NCI-H345 (cell line): ENCODE data around the gene HMBS.
"Not testable (repeated sequence)": the region's sequence is repeated elsewhere in the genome, so short reads cannot be mapped to it uniquely, and the experiment has no call there.

Experiments
- DNase-seq: peaks from one replicate; lab custom pipeline; 2025; lab: John Stamatoyannopoulos, UW

HMBS gene

DNA sequence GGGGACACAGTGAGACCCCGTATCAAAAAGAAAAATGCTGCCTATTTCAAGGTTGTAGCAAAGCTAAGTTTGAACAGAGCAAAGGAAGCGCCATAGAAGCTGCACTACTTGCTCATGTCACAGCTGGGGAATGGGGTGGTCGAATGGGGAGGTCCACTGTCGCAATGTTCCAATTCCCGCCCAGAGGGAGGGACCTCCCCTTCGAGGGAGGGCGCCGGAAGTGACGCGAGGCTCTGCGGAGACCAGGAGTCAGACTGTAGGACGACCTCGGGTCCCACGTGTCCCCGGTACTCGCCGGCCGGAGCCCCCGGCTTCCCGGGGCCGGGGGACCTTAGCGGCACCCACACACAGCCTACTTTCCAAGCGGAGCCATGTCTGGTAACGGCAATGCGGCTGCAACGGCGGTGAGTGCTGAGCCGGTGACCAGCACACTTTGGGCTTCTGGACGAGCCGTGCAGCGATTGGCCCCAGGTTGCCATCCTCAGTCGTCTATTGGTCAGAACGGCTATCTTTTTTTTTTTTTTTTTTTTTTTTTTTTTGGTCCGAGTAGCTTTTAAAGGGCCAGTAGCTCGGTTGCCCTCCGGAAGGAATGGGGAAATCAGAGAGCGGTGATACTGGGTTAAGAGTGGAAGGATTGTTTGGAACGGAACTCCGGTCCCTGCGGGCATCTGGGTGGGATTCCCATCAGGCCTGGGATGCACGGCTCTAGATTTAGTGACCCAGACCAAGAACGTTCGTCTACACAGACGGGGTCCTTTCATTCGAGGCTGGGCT is at the start of gene HMBS:
Gene HMBS, plus strand, starts transcription at position 219 of the 774 bp plus-strand sequence. Its CDS starts 153 bp downstream, at position 372.
- DNase-seq: peak; percentile 93

DNA sequence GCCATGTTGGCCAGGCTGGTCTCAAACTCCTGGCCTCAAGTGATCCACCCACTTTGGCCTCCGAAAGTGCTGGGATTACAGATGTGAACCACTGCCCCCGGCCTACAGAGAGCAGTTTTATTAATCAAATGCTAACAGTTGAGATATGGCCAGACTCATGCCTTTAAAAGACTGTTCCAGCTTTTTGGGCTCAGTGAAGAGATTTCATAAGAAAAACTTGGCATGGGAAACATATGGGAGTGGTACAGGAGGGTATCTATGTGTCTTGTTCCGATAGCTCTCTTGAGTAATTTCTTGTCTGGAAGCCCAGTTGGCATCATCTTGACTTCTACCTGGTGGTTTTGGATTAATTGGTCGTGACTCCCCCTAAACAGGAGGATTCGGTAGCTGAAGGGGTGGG is 45.8 kb upstream of the HMBS start:
- no peak for DNase-seq

DNA sequence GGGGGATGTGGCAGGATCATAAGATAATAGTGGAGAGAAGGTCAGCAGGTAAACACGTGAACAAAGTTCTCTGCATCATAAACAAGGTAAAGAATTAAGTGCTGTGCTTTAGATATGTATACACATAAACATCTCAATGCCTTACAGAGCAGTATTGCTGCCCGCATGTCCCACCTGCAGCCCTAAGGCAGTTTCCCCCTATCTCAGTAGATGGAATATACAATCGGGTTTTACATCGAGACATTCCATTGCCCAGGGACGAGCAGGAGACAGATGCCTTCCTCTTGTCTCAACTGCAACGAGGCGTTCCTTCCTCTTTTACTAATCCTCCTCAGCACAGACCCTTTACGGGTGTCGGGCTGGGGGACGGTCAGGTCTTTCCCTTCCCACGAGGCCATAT is 45.2 kb upstream of the HMBS start:
- not testable (repeated sequence) for DNase-seq

- no peak for DNase-seq
Observed at GRCh38 chr11:119041821-119042514, 42.7 kb upstream of the HMBS start.

DNA sequence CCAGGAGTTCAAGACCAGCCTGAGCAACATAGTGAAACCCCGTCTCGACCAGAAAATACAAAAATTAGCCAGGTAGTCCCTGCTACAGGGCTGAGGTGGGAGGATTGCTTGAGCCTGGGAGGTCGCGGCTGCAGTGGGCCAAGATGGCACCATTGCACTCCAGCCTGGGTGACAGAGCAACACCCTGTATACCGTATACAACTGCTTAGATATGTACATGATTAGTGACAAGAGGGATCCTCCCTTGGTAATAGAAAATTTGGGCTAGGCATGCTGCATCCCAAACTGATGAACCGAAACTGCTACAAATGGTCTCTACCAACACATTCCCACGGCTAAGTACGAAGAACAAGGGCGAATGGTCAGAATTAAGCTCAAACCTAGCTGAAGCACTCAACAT is 41.8 kb upstream of the HMBS start:
- no peak for DNase-seq

DNA sequence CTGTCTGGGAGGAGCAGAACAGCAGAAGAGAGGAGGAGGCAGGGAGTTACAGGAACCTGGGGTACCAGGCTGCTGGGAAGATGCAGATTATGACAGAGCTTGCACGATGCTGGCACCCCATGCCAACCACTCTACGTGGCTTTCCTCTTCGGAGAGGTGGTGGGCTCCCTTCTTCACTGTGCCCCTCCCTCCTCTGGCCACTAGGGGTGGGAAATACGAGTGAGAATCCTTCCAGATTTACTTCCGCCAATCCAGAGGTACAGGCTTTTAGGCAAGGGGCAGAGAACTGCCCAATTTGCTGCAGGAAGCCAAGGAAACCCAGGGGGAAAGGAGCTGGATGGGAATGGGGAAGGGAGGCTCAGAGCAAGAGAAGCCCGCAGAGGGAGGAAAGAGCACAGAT is 40.0 kb upstream of the HMBS start:
- DNase-seq: no peak

DNA sequence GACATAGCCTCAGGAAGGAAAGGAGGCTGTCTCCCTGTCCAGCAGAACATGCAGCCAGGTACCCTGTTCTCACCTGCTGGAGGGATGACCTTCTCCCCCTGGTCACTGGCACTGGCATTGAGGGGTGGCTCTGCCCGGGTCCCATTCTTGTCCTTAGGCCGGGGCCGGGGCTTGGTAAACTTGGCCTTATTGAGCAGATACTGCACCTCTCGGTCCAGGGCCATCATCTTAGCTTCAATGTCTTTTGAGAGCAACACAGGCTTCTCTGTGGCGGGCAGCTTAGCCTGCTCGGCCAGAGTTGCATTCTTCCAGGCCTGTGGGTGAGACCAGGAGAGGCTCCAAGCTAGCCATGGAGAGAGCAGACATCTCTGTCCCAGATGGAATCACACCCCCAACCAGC is 38.2 kb upstream of the HMBS start:
- no peak for DNase-seq

- no peak for DNase-seq
Observed at GRCh38 chr11:119047205-119047604, 37.5 kb upstream of the HMBS start.

DNA sequence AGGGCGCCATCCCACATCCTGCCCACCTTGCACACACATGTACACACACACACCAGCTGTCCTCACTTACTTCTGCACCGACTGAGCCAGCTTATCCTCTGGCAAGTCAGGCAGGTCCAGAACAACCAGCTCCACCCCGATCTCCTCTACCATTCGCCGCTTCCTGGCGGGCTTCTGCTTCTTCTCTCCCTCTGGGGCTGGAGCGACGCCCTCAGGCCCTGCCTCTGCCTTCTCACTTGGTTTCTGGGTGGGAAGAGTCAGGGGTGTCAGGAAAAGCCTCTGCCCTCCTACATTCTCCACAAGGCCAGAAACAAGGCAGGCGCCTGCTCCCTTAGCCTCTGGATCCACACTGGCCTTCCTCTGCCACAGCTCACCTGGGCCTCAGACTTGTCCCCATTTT is 36.0 kb upstream of the HMBS start:
- no peak for DNase-seq

DNA sequence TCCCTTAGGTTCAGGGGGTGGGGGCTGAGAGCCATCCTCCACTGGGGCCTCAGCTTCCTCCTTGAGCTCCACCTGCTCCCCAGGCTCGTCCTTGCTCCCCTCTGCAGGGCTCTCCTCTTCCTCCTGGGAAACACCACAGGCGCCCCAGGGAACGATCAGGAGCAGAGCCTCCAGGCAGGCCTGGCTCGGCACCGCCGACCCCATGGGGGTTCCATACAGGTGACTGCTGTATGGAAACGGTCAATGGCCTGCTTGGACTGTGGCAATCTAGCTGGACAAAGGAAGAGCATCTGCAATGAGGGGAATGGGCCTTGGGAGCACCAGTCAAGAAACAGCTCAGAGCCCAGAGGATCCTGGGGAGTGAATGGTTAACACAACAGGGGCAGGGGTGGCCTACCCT is 35.6 kb upstream of the HMBS start:
- no peak for DNase-seq

DNA sequence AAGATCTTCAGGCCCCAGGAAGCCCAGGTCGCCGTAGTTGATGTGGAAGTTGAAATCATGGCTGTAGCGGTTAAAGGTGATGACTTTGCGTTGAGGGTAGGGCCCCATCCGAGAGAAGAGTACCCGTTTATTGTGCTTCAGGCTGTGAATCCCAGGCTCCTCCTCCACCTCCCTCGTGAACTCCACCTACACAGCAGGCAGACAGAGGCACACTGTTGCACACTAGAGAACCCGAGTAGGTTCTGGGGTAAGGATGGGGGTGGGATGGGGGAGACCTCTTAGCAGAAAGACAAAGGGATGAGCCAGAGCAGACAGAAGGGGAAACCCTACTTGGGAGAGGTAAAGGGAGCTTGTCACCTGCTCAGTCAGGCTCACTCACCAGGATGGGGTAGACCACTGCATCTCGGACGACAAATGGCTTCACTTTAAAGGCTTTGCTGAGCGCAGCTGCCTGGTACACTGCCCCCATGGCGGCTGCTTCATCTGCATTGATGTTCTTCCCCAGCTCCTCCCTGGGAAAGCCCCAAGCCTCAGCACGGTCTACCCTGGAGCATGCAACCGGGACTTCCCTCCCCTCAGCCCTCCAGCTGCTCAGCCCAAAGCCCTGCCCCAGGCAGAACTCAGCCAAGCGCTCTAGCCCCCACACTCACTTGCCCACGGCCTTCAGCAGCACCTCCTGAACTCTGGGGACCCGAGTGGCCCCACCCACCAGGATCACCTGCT is 33.1 kb upstream of the HMBS start:
- DNase-seq: no peak

- no peak for DNase-seq
Observed at GRCh38 chr11:119052163-119052814, 32.4 kb upstream of the HMBS start.

DNA sequence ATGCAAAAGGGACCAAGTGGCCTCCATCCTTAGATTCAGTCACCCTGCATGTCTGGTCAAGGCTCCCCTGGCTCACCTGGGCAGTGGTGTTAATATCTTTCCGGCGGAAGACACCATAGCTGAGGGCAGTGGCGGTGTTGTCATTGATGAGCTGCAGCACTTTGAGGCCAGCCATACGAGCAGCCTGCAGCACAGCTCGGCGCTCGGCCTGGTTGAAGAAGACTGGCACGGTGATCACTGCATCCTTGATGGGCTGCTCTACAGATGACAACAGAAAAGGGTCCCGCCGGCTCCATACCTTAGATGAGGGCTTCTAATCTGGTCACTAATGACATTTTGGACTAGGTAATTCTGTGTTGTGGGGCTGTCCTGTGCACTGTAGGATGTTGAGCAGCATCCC is 30.3 kb upstream of the HMBS start:
- DNase-seq: no peak

GRCh38 chr11:119055901-119056300 is 28.8 kb upstream of the HMBS start:
- DNase-seq: no peak

GRCh38 chr11:119056421-119056999 is 28.2 kb upstream of the HMBS start:
- DNase-seq: peak; percentile 49

DNA sequence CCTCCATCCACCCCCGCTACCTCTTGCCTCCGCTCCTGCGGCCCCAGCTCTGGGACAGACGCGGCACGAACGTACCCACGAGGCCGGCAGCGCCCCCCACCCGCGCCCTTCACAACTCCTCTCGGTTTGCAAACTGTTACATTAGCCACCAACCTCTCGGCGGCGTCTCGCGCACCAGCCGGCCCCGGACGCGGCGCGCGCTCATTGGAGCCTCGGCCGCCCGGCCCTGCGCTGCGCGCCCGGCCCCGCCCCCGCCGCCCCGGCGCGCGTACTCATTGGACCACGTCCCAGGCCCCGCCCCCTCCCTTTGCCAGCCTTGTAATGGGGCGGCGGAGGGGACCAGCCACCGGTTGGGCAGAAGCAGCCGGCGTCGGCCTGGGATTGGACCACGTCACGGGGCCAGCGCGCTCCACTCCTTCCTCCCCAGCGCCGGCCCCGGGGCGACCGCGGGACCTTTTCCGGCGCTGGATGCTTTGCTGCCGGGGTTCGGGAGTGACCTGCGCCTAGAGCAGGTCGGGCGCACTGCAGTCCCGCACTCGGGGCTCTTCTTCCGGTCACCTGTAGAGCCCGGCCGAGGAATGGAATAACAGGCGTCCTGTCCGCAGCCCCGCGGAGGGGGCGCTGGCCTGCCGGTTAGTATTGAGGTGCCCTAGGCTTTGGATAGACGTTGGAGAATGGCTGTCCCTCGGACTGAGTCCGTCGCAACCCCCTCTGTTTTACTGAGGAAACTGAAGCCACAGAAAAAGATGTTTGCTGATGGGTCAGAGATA is 27.5 kb upstream of the HMBS start, which contains the start of gene HYOU1:
Gene HYOU1, minus strand, starts transcription at position 206 of the 770 bp plus-strand sequence. CDS start 1,045 bp downstream, outside the sequence.
- DNase-seq: peak; percentile 98

DNA sequence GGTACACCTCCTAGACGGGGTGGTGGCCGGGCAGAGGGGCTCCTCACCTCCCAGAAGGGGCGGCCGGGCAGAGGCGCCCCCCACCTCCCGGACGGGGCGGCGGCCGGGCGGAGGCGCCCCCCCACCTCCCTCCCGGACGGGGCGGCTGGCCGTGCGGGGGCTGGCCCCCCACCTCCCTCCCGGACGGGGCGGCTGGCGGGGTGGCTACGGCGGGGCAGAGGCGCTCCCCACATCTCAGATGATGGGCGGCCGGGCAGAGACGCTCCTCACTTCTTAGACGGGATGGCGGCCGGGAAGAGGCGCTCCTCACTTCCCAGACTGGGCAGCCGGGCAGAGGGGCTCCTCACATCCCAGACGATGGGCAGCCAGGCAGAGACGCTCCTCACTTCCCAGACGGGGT is 25.6 kb upstream of the HMBS start:
- DNase-seq: not testable (repeated sequence)

DNA sequence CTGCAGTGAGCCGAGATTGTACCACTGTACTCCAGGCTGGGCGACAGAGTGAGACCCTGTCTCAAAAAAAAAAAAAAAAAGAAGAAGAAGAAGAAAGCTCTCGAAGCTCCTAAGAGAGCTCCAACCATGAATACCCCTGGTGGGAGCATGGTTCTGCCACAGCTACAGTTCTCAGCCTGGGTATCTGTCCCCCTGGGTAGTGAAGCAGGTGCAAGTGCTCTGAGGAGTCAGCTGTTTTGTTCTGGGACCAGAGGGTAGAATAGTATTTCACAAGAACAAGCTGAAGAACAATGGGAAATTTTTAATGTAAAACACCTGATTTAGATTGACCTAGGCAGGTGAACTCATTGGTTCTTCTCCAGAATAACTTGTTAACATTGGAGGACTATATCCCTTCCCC is 23.4 kb upstream of the HMBS start:
- no peak for DNase-seq

- no peak for DNase-seq
Observed at GRCh38 chr11:119062779-119063178, 21.9 kb upstream of the HMBS start.

- no peak for DNase-seq
Observed at GRCh38 chr11:119065369-119065768, 19.3 kb upstream of the HMBS start.
